Ovary (tissue), 9 donors: ENCODE measurements around the gene C2orf80. TPM values are rescaled to one million over a fixed set of nuclear protein-coding genes. Genes with fewer than 3 reads are reported as not detected.
A peak's percentile ranks its signal among the peaks of the same experiment; 100 is the strongest.

Experiments
- DNase-seq, 5 donors: peaks; one replicate each; pipeline ENCODE4 v3.0.0-alpha.2; 2019 to 2020
- H3K27ac ChIP-seq, 2 donors: fragments of 200-600 bp; one replicate each; pipeline versions ENCODE4 v1.5.1 to v1.8.0; 2019 to 2022
- H3K27me3 ChIP-seq: fragments of 200-600 bp; one replicate; pipeline ENCODE4 v1.8.0; 2022
- H3K36me3 ChIP-seq: fragments of 200-600 bp; sonication (generic); one replicate; pipeline ENCODE4 v1.5.1; 2019
- H3K4me1 ChIP-seq: one replicate; pipeline ENCODE4 v1.8.1; 2013; ENCODE audit warnings: mild to moderate bottlenecking, moderate library complexity; ENCODE audit not compliant: insufficient read depth
- H3K4me3 ChIP-seq: fragments of 200-600 bp; sonication (generic); one replicate; pipeline ENCODE4 v1.5.1; 2017
- H3K9me3 ChIP-seq, 2 donors: fragments of 200-600 bp in 1 of 2; sonication (generic) in 1 of 2; one replicate each; pipeline versions ENCODE4 v1.5.1 to v1.8.1; 2013 to 2019; ENCODE audit warnings: mild to moderate bottlenecking in 1 of 2, moderate library complexity in 1 of 2
- CTCF ChIP-seq, 3 donors: fragments of 450-650 bp in 2 of 3; fragments of 200-600 bp in 1 of 3; IDR thresholded peaks; one replicate each; pipeline versions ENCODE4 v1.5.1 to v1.8.0; 2016 to 2022; ENCODE audit warnings: antibody characterized with exemption in 3 of 3, mild to moderate bottlenecking in 1 of 3
- EP300 ChIP-seq: sonication (generic); formaldehyde crosslinking; IDR thresholded peaks from one replicate; pipeline ENCODE4 v1.6.1; 2017; ENCODE audit warnings: antibody characterized with exemption
- POLR2A ChIP-seq: fragments of 450-650 bp; IDR thresholded peaks from one replicate; pipeline ENCODE4 v1.6.1; 2017; ENCODE audit warnings: antibody characterized with exemption, mild to moderate bottlenecking, moderate library complexity
- WGBS, 3 donors: extraction: QIAGEN DNeasy Blood & Tissue Kit in 1 of 3; methylation state at CpG; one replicate each; pipeline versions ENCODE4 v1.1.5 to v1.1.7; 2013 to 2017; 5-methylcytosine and 5-hydroxymethylcytosine counted together
- intact Hi-C, 4 donors: fragments of 100-400 bp; cut with DNase I; formaldehyde crosslinking; loops; one replicate each; pipeline versions ENCODE4 v1.11.0 to v1.15.1; 2022 to 2023
- polyA plus RNA-seq, 2 donors: library from polyadenylated mRNA; stranded (reverse); fragments of 200-250 nt in 1 of 2; fragments of 350-450 nt in 1 of 2; fragmentation: Illumina TruSeq in 1 of 2; extraction: RNeasy Lipid Tissue Mini Kit (QIAGEN cat#74804) in 1 of 2; gene quantifications; one replicate each; pipeline ENCODE4 v1.2.3, GENCODE V29; 2013 to 2014
- total RNA-seq, 7 donors: library from RNA; depleted of rRNA in 2 of 7; stranded (reverse); fragments of >200 nt in 2 of 7; fragmentation: NEBNext Ultra II Directional in 3 of 7; extraction: Animal tissue kit (Norgen Biotek cat#: 25700) in 3 of 7; gene quantifications; one replicate each; pipeline versions ENCODE4 v1.1.0 to v1.2.4, GENCODE V29; 2016 to 2023
- donor health status: DM: no; HTN: no; CAD: no; lungs with moderate emphysema.
- donor health status: DM: no; HTN: no; CAD: no.
- donor health status: Bipolar disorder and iron deficiency.
- donor health status: DM: yes; HTN: yes; CAD: no.
- donor health status: DM: no; HTN: no; CAD: no.
- donor health status: DM: yes; HTN: yes; CAD: no.

C2orf80 gene
- total and polyA plus RNA-seq, 9 donors: not detected

- Histone ChIP-seq H3K36me3 (no peaks in the 10 kb centered on the region), H3K27ac (no peak overlapping the region), H3K4me1 (peaks cover 1% of the 10 kb centered on the region), H3K27me3 (no peaks in the 10 kb centered on the region), H3K4me3 (no peak overlapping the region), H3K9me3 (no peaks in the 10 kb centered on the region)
- intact Hi-C loops: no loop called here
- TF ChIP-seq EP300 (no peak), POLR2A (no peak), CTCF (IDR thresholded peaks at IDR 0.05) (no peak)
- DNase-seq: no peak
- WGBS, 3 donors: 77 to 87% (median 82%) methylated on average over 3 of the region's 3 CpGs
Measured at GRCh38 chr2:208207769-208208168, 17.9 kb upstream of the C2orf80 start.

GRCh38 chr2:208204166-208204565, 14.3 kb upstream of the C2orf80 start:
- 51 to 63% (median 61%) methylated on average over 5 of the region's 5 CpGs for WGBS, 3 donors
- peaks cover 1% of the 10 kb centered on the region for H3K4me1 ChIP-seq
- H3K36me3 ChIP-seq: no peaks in the 10 kb centered on the region
- H3K9me3 ChIP-seq: no peaks in the 10 kb centered on the region
- no peaks in the 10 kb centered on the region for H3K27me3 ChIP-seq
- H3K4me3 ChIP-seq: no peak overlapping the region
- intact Hi-C loops: no loop called here
- TF ChIP-seq POLR2A: no peak
- no peak for TF ChIP-seq EP300
- TF ChIP-seq CTCF (IDR thresholded peaks at IDR 0.05): no peak
- DNase-seq: no peak
- H3K27ac ChIP-seq: peak overlapping the region in 1 of 2 donors; percentile 23

- 81 to 89% (median 83%) methylated on average over 3 of the region's 3 CpGs for WGBS, 3 donors
Measured at GRCh38 chr2:208195531-208195930, 5.7 kb upstream of the C2orf80 start.

GRCh38 chr2:208192611-208193236, 2.9 kb upstream of the C2orf80 start:
- intact Hi-C loops: no loop called here
- no peak for DNase-seq
- TF ChIP-seq POLR2A: no peak
- no peak for TF ChIP-seq EP300
- no peak for TF ChIP-seq CTCF (IDR thresholded peaks at IDR 0.05)
- Histone ChIP-seq H3K4me1 (no peaks in the 10 kb centered on the region), H3K9me3 (no peaks in the 10 kb centered on the region), H3K4me3 (no peak overlapping the region), H3K27ac (no peak overlapping the region), H3K36me3 (no peaks in the 10 kb centered on the region), H3K27me3 (no peaks in the 10 kb centered on the region)
- WGBS, 3 donors: 88 to 91% (median 89%) methylated on average over 8 of the region's 8 CpGs

More at GRCh38 chr2:208195531-208195930, 5.7 kb upstream of the C2orf80 start:
- Histone ChIP-seq H3K27ac (no peak overlapping the region), H3K4me1 (no peaks in the 10 kb centered on the region), H3K9me3 (no peaks in the 10 kb centered on the region), H3K4me3 (no peak overlapping the region), H3K27me3 (no peaks in the 10 kb centered on the region), H3K36me3 (no peaks in the 10 kb centered on the region)
- no peak for DNase-seq
- intact Hi-C loops: no loop called here
- TF ChIP-seq POLR2A (no peak), EP300 (no peak), CTCF (IDR thresholded peaks at IDR 0.05) (no peak)
